OCI-LY1 (cell line): ENCODE data around the gene OR4X1.

ENCODE experiments used
- H2AFZ ChIP-seq: fragments of 200-600 bp; sonication (generic), shearing (Covaris generic); 2 replicates; pipeline ENCODE4 v1.6.0; 2014; ENCODE audit warnings: antibody characterized with exemption, mild to moderate bottlenecking, low read length
- H3F3A ChIP-seq: fragments of 200-600 bp; sonication (generic), shearing (Covaris generic); 2 replicates; pipeline ENCODE4 v1.6.0; 2014; ENCODE audit warnings: mild to moderate bottlenecking, antibody characterized with exemption, low read length, moderate library complexity; ENCODE audit not compliant: insufficient read depth
- H3K27ac ChIP-seq: fragments of 200-600 bp; sonication (generic); 2 replicates; pipeline ENCODE4 v1.5.1; 2014; ENCODE audit warnings: low read length, mixed run types, mild to moderate bottlenecking, low read depth; ENCODE audit not compliant: poor library complexity, severe bottlenecking
- H3K27me3 ChIP-seq: fragments of 200-600 bp; sonication (generic); 2 replicates; pipeline ENCODE4 v1.6.0; 2014; ENCODE audit warnings: antibody characterized with exemption, mild to moderate bottlenecking, low read length, moderate library complexity; ENCODE audit not compliant: insufficient read depth
- H3K36me3 ChIP-seq: fragments of 200-600 bp; sonication (generic); 2 replicates; pipeline ENCODE4 v1.6.1; 2014; ENCODE audit warnings: mild to moderate bottlenecking, antibody characterized with exemption, low read length, moderate library complexity, mixed read lengths; ENCODE audit not compliant: insufficient read depth
- H3K4me1 ChIP-seq: fragments of 200-600 bp; sonication (generic); 2 replicates; pipeline ENCODE4 v1.5.1; 2014; ENCODE audit warnings: mild to moderate bottlenecking, low read length, moderate library complexity; ENCODE audit not compliant: insufficient read depth, severe bottlenecking
- H3K4me2 ChIP-seq: fragments of 200-600 bp; sonication (generic), shearing (Covaris generic); 2 replicates; pipeline ENCODE4 v1.6.1; 2014; ENCODE audit warnings: low read length
- H3K4me3 ChIP-seq: fragments of 200-600 bp; sonication (generic); 2 replicates; pipeline ENCODE4 v1.5.1; 2014; ENCODE audit warnings: low read length, low read depth, mild to moderate bottlenecking, mixed read lengths; ENCODE audit not compliant: poor library complexity, severe bottlenecking
- H3K79me2 ChIP-seq: fragments of 200-600 bp; shearing (Covaris generic); 2 replicates; pipeline ENCODE4 v1.6.1; 2016; ENCODE audit warnings: mixed run types, low read length, mixed read lengths; ENCODE audit not compliant: insufficient read depth
- H3K9ac ChIP-seq: fragments of 200-600 bp; sonication (generic), shearing (Covaris generic); 2 replicates; pipeline ENCODE4 v1.6.1; 2014; ENCODE audit warnings: mild to moderate bottlenecking, low read length, mixed read lengths
- H3K9me2 ChIP-seq: fragments of 200-600 bp; sonication (generic), shearing (Covaris generic); 2 replicates; pipeline ENCODE4 v1.6.1; 2014; ENCODE audit warnings: low read depth, mild to moderate bottlenecking, low read length, mixed read lengths
- H3K9me3 ChIP-seq: fragments of 200-600 bp; shearing (Covaris generic); 2 replicates; pipeline ENCODE4 v1.6.1; 2014; ENCODE audit warnings: low read length, mixed read lengths
- H4K20me1 ChIP-seq: fragments of 200-600 bp; sonication (generic), shearing (Covaris generic); 2 replicates; pipeline ENCODE4 v1.6.0; 2016; ENCODE audit warnings: mild to moderate bottlenecking, low read length; ENCODE audit not compliant: insufficient read depth
- CTCF ChIP-seq: fragments of 200-600 bp; sonication (generic), shearing (Covaris generic); IDR thresholded peaks from 2 replicates; pipeline ENCODE4 v1.5.1; 2017; ENCODE audit warnings: mild to moderate bottlenecking, antibody characterized with exemption, low read length, moderate library complexity, mixed read lengths
- EZH2 ChIP-seq: fragments of 200-600 bp; sonication (generic), shearing (Covaris generic); IDR thresholded peaks from 2 replicates; pipeline ENCODE4 v1.8.0; 2017; ENCODE audit warnings: borderline replicate concordance, mixed run types, mild to moderate bottlenecking, antibody characterized with exemption, low read length, moderate library complexity, mixed read lengths

The OR4X1 gene

GRCh38 chr11:48248902-48249301 lies 14.8 kb upstream of the OR4X1 start:
- Histone ChIP-seq H3K9me3 (peaks cover 8% of the 10 kb centered on the region; the same call in 1 of the 2 replicates), H4K20me1 (no peaks in the 10 kb centered on the region), H3K4me2 (no peak overlapping the region), H3K36me3 (no peaks in the 10 kb centered on the region), H3K79me2 (no peaks in the 10 kb centered on the region), H3F3A (no peaks in the 10 kb centered on the region), H3K9me2 (no peaks in the 10 kb centered on the region), H2AFZ (no peak overlapping the region), H3K4me1 (no peaks in the 10 kb centered on the region), H3K9ac (no peak overlapping the region), H3K27me3 (no peaks in the 10 kb centered on the region), H3K4me3 (no peak overlapping the region), H3K27ac (no peak overlapping the region)
- TF ChIP-seq CTCF (no peak), EZH2 (no peak)

- H3K79me2 ChIP-seq = no peaks in the 10 kb centered on the region
- no peaks in the 10 kb centered on the region for H3K27me3 ChIP-seq
- no peak overlapping the region for H3K4me2 ChIP-seq
- H3K9ac ChIP-seq = no peak overlapping the region
- no peaks in the 10 kb centered on the region for H3F3A ChIP-seq
- H3K4me1 ChIP-seq = no peaks in the 10 kb centered on the region
- no peaks in the 10 kb centered on the region for H4K20me1 ChIP-seq
- no peaks in the 10 kb centered on the region for H3K36me3 ChIP-seq
- H3K9me3 ChIP-seq = no peaks in the 10 kb centered on the region
- H2AFZ ChIP-seq = no peak overlapping the region
- H3K9me2 ChIP-seq = no peaks in the 10 kb centered on the region
- TF ChIP-seq CTCF (no peak), EZH2 (no peak)
- H3K4me3 ChIP-seq = no peak overlapping the region
- H3K27ac ChIP-seq = no peak overlapping the region
These were observed 2.1 kb upstream of the OR4X1 start for GRCh38 chr11:48261600-48261999.

- Histone ChIP-seq H2AFZ (no peak overlapping the region), H3K36me3 (no peaks in the 10 kb centered on the region), H3F3A (no peaks in the 10 kb centered on the region), H3K4me2 (no peak overlapping the region), H3K27ac (no peak overlapping the region), H3K9ac (no peak overlapping the region), H3K4me3 (no peak overlapping the region), H4K20me1 (no peaks in the 10 kb centered on the region), H3K9me2 (no peaks in the 10 kb centered on the region), H3K27me3 (no peaks in the 10 kb centered on the region), H3K9me3 (no peaks in the 10 kb centered on the region), H3K79me2 (no peaks in the 10 kb centered on the region), H3K4me1 (no peaks in the 10 kb centered on the region)
- TF ChIP-seq EZH2 (no peak), CTCF (no peak)
These were observed 7.0 kb downstream of the OR4X1 start for GRCh38 chr11:48270621-48271020.
